Measurements from ENCODE around the gene GPR149. TPM values are rescaled to one million over a fixed set of nuclear protein-coding genes. Genes with fewer than 3 reads are reported as not detected.

Gene GPR149
- total RNA-seq, 1 donor from 2014 or later: not detected

GRCh38 chr3:154398084-154398967 lies 31.7 kb downstream of the GPR149 start:
- no peak overlapping the region for H3K4me2 ChIP-seq (ENCODE audit: low read length)
- TF ChIP-seq CTCF (IDR thresholded peaks at IDR 0.05; ENCODE audit: insufficient read depth, low read depth, low read length) (no peak), EZH2 (IDR thresholded peaks at IDR 0.05; ENCODE audit: insufficient read depth, low read length) (no peak)
- H3K9me3 Mint-ChIP-seq (ENCODE audit: unreplicated experiment): no peaks in the 10 kb centered on the region
- no peak for DNase-seq (ENCODE audit: low read depth)
- no peak overlapping the region for H3K4me3 Mint-ChIP-seq (ENCODE audit: unreplicated experiment)
- no peak overlapping the region for H3K27ac Mint-ChIP-seq (ENCODE audit: unreplicated experiment)
- H3K9ac ChIP-seq (ENCODE audit: low read length): no peak overlapping the region
- H3K27me3 Mint-ChIP-seq (ENCODE audit: low read depth, unreplicated experiment): no peaks in the 10 kb centered on the region
- H3K27me3 ChIP-seq (ENCODE audit: insufficient read depth, low read length): no peaks in the 10 kb centered on the region
- no peaks in the 10 kb centered on the region for H3K9me3 ChIP-seq (ENCODE audit: insufficient read depth, low read depth, low read length)
- no peaks in the 10 kb centered on the region for H4K20me1 ChIP-seq (ENCODE audit: insufficient read depth, low read length)
- H3K27ac ChIP-seq (ENCODE audit: low read depth, low read length): no peak overlapping the region
- FAIRE-seq: no peak
- no peaks in the 10 kb centered on the region for H3K4me1 ChIP-seq (ENCODE audit: insufficient read depth, low read length)
- no peaks in the 10 kb centered on the region for H3K79me2 ChIP-seq (ENCODE audit: insufficient read depth, low read length)
- no peaks in the 10 kb centered on the region for H3K36me3 Mint-ChIP-seq (ENCODE audit: low read depth, unreplicated experiment)
- no peak overlapping the region for H3K4me3 ChIP-seq (ENCODE audit: insufficient read depth, low read depth, low read length)
- H3K4me1 Mint-ChIP-seq (ENCODE audit: low read depth, unreplicated experiment): no peaks in the 10 kb centered on the region
- H3K36me3 ChIP-seq (ENCODE audit: insufficient read depth, low read length): no peaks in the 10 kb centered on the region
- H2AFZ ChIP-seq (ENCODE audit: low read depth, low read length): no peak overlapping the region

- Mint-ChIP-seq H3K27ac (ENCODE audit: unreplicated experiment) (no peak overlapping the region), H3K9me3 (ENCODE audit: unreplicated experiment) (peaks cover 3% of the 10 kb centered on the region), H3K27me3 (ENCODE audit: low read depth, unreplicated experiment) (peaks cover 2% of the 10 kb centered on the region), H3K36me3 (ENCODE audit: low read depth, unreplicated experiment) (no peaks in the 10 kb centered on the region), H3K4me1 (ENCODE audit: low read depth, unreplicated experiment) (peaks cover 1% of the 10 kb centered on the region), H3K4me3 (ENCODE audit: unreplicated experiment) (no peak overlapping the region)
- H3K4me1 ChIP-seq (ENCODE audit: insufficient read depth, low read length): no peaks in the 10 kb centered on the region
- no peaks in the 10 kb centered on the region for H3K79me2 ChIP-seq (ENCODE audit: insufficient read depth, low read length)
- no peak for DNase-seq (ENCODE audit: low read depth)
- H3K4me3 ChIP-seq (ENCODE audit: insufficient read depth, low read depth, low read length): no peak overlapping the region
- H2AFZ ChIP-seq (ENCODE audit: low read depth, low read length): no peak overlapping the region
- H3K9ac ChIP-seq (ENCODE audit: low read length): no peak overlapping the region
- TF ChIP-seq EZH2 (IDR thresholded peaks at IDR 0.05; ENCODE audit: insufficient read depth, low read length) (no peak), CTCF (IDR thresholded peaks at IDR 0.05; ENCODE audit: insufficient read depth, low read depth, low read length) (no peak)
- H4K20me1 ChIP-seq (ENCODE audit: insufficient read depth, low read length): no peaks in the 10 kb centered on the region
- H3K9me3 ChIP-seq (ENCODE audit: insufficient read depth, low read depth, low read length): no peaks in the 10 kb centered on the region
- no peak for FAIRE-seq
- H3K27me3 ChIP-seq (ENCODE audit: insufficient read depth, low read length): no peaks in the 10 kb centered on the region
- H3K4me2 ChIP-seq (ENCODE audit: low read length): no peak overlapping the region
- H3K27ac ChIP-seq (ENCODE audit: low read depth, low read length): no peak overlapping the region
- no peaks in the 10 kb centered on the region for H3K36me3 ChIP-seq (ENCODE audit: insufficient read depth, low read length)
Observed at GRCh38 chr3:154389861-154390260, 40.1 kb downstream of the GPR149 start.

- no peak for FAIRE-seq
Observed at GRCh38 chr3:154384479-154384878, 45.5 kb downstream of the GPR149 start.

More at GRCh38 chr3:154384479-154384878, 45.5 kb downstream of the GPR149 start:
- TF ChIP-seq CTCF (IDR thresholded peaks at IDR 0.05; ENCODE audit: insufficient read depth, low read depth, low read length) (no peak), EZH2 (IDR thresholded peaks at IDR 0.05; ENCODE audit: insufficient read depth, low read length) (no peak)
- Mint-ChIP-seq H3K9me3 (ENCODE audit: unreplicated experiment) (no peaks in the 10 kb centered on the region), H3K4me3 (ENCODE audit: unreplicated experiment) (no peak overlapping the region), H3K27me3 (ENCODE audit: low read depth, unreplicated experiment) (no peaks in the 10 kb centered on the region), H3K36me3 (ENCODE audit: low read depth, unreplicated experiment) (no peaks in the 10 kb centered on the region), H3K27ac (ENCODE audit: unreplicated experiment) (no peak overlapping the region), H3K4me1 (ENCODE audit: low read depth, unreplicated experiment) (peaks cover 1% of the 10 kb centered on the region)
- Histone ChIP-seq H3K27me3 (ENCODE audit: insufficient read depth, low read length) (no peaks in the 10 kb centered on the region), H3K4me2 (ENCODE audit: low read length) (no peak overlapping the region), H3K9ac (ENCODE audit: low read length) (no peak overlapping the region), H3K9me3 (ENCODE audit: insufficient read depth, low read depth, low read length) (no peaks in the 10 kb centered on the region), H3K79me2 (ENCODE audit: insufficient read depth, low read length) (no peaks in the 10 kb centered on the region), H3K27ac (ENCODE audit: low read depth, low read length) (no peak overlapping the region), H3K4me3 (ENCODE audit: insufficient read depth, low read depth, low read length) (no peak overlapping the region), H2AFZ (ENCODE audit: low read depth, low read length) (no peak overlapping the region), H3K4me1 (ENCODE audit: insufficient read depth, low read length) (no peaks in the 10 kb centered on the region), H4K20me1 (ENCODE audit: insufficient read depth, low read length) (no peaks in the 10 kb centered on the region), H3K36me3 (ENCODE audit: insufficient read depth, low read length) (no peaks in the 10 kb centered on the region)
- no peak for DNase-seq (ENCODE audit: low read depth)
